GM12878 (cell line): ENCODE measurements around the gene RPL19. TPM values are rescaled to one million over a fixed set of nuclear protein-coding genes. Genes with fewer than 3 reads are reported as not detected.

Source experiments
- ATAC-seq: fragments of 200-7000 bp; cut with Tn5 transposase; 3 replicates; pipeline ENCODE4 v1.9.1; 2020; ENCODE audit warnings: mild to moderate bottlenecking, moderate library complexity
- BruUV-seq: library from RNA; stranded (reverse); fragments of 400-500 nt; replicated peaks from 2 replicates; lab custom pipeline; 2021; lab: Mats Ljungman, UMichigan
- CTCF ChIA-PET: fragments of 300-600 bp; sonication (Branson Sonifier 250); formaldehyde crosslinking; extraction: SDS; loops from one replicate; lab custom pipeline; 2021; ENCODE audit warnings: inconsistent platforms; lab: Yijun Ruan, JAX
- POLR2A ChIA-PET: fragments of 350-600 bp; formaldehyde crosslinking; extraction: SDS; loops from one replicate; lab custom pipeline; 2021; ENCODE audit warnings: inconsistent platforms; lab: Charles Lee
- RAD21 ChIA-PET: fragments of 300-600 bp; sonication (Branson Sonifier 250); formaldehyde crosslinking; loops from one replicate; lab custom pipeline; 2023; ENCODE audit warnings: antibody characterized with exemption; ENCODE audit not compliant: unreplicated experiment; lab: Charles Lee
- SMC1A ChIA-PET: fragments of 300-600 bp; sonication (Branson Sonifier 250); formaldehyde crosslinking; loops from one replicate; lab custom pipeline; 2023; ENCODE audit not compliant: unreplicated experiment, uncharacterized antibody; lab: Charles Lee
- DNase-seq: peaks from one replicate; pipeline ENCODE4 v3.0.0-alpha.2; 2011; ENCODE audit warnings: low read depth, low spot score
- FAIRE-seq: peaks from 3 replicates; lab custom pipeline; 2011; peaks lifted over from hg19 to GRCh38; lab: Jason Lieb, UNC
- H2AFZ ChIP-seq: 2 replicates; pipeline ENCODE4 v1.6.0; 2011; ENCODE audit warnings: low read depth, low read length, control low read depth; ENCODE audit not compliant: control insufficient read depth
- H3K27ac ChIP-seq: 2 replicates; pipeline ENCODE4 v1.5.1; 2011; ENCODE audit warnings: control low read depth; ENCODE audit not compliant: control insufficient read depth, insufficient read depth
- H3K27me3 ChIP-seq, 2 experiments: replicated peaks in 1 of 2; 2 replicates each; pipeline versions ENCODE4 v1.6.0 to v1.6.1; 2011; ENCODE audit warnings: low read length in 1 of 2; ENCODE audit not compliant: control insufficient read depth in 2 of 2, insufficient read depth in 2 of 2
- H3K36me3 ChIP-seq, 2 experiments: 2 replicates each; pipeline ENCODE4 v1.5.1; 2011; ENCODE audit warnings: low read length in 1 of 2; ENCODE audit not compliant: control insufficient read depth in 2 of 2, insufficient read depth in 2 of 2
- H3K4me1 ChIP-seq: 2 replicates; pipeline ENCODE4 v1.6.1; 2011; ENCODE audit warnings: mild to moderate bottlenecking, low read length, moderate library complexity, mixed read lengths; ENCODE audit not compliant: control insufficient read depth, insufficient read depth
- H3K4me2 ChIP-seq: 2 replicates; pipeline ENCODE4 v1.6.0; 2011; ENCODE audit warnings: control low read depth; ENCODE audit not compliant: control insufficient read depth, insufficient read depth
- H3K4me3 ChIP-seq: fragments of 200-600 bp; sonication (generic); 2 replicates; pipeline ENCODE4 v1.5.1; 2016
- H3K79me2 ChIP-seq: 2 replicates; pipeline ENCODE4 v1.6.0; 2011; ENCODE audit warnings: low read length; ENCODE audit not compliant: control insufficient read depth, insufficient read depth
- H3K9ac ChIP-seq: 2 replicates; pipeline ENCODE4 v1.8.0; 2011; ENCODE audit warnings: low read length, control low read depth, mixed read lengths; ENCODE audit not compliant: control insufficient read depth, insufficient read depth
- H3K9me3 ChIP-seq: replicated peaks from 3 replicates; pipeline ENCODE4 v1.5.1; 2011; ENCODE audit warnings: mild to moderate bottlenecking, low read length; ENCODE audit not compliant: control insufficient read depth, insufficient read depth
- H4K20me1 ChIP-seq: 2 replicates; pipeline ENCODE4 v1.6.0; 2011; ENCODE audit not compliant: control insufficient read depth, insufficient read depth
- ATF2 ChIP-seq: IDR thresholded peaks from 2 replicates; pipeline ENCODE4 v1.6.1; 2012; ENCODE audit warnings: low read length, inconsistent platforms
- ATF3 ChIP-seq: IDR thresholded peaks from 2 replicates; pipeline ENCODE4 v1.6.1; 2011; ENCODE audit warnings: low read depth, mild to moderate bottlenecking, low read length, moderate library complexity, borderline replicate concordance; ENCODE audit errors: extremely low read depth
- BHLHE40 ChIP-seq, 2 experiments: fragments of 450-650 bp in 1 of 2; IDR thresholded peaks; 2 replicates each; pipeline ENCODE4 v1.6.1; 2011 to 2017; ENCODE audit warnings: low read depth in 2 of 2, borderline replicate concordance in 1 of 2, improper control_type of control experiment in 1 of 2, low read length in 1 of 2, mild to moderate bottlenecking in 1 of 2
- EP300 ChIP-seq, 2 experiments: fragments of 150-350 bp in 1 of 2; IDR thresholded peaks; 2 replicates each; pipeline ENCODE4 v1.6.1; 2011 to 2012; ENCODE audit warnings: low read depth in 2 of 2, low read length in 2 of 2, borderline replicate concordance in 1 of 2, improper control_type of control experiment in 1 of 2, inconsistent platforms in 1 of 2; ENCODE audit not compliant: control insufficient read depth in 1 of 2
- FOXM1 ChIP-seq: IDR thresholded peaks from 2 replicates; pipeline ENCODE4 v1.6.1; 2012; ENCODE audit warnings: low read depth, mild to moderate bottlenecking, inconsistent platforms, low read length, moderate library complexity
- MLLT1 ChIP-seq: fragments of 450-650 bp; IDR thresholded peaks from 2 replicates; pipeline ENCODE4 v1.6.1; 2016; ENCODE audit warnings: mild to moderate bottlenecking
- MTA3 ChIP-seq: IDR thresholded peaks from 2 replicates; pipeline ENCODE4 v1.6.1; 2012; ENCODE audit warnings: low read length, inconsistent platforms, borderline replicate concordance
- MYC ChIP-seq: IDR thresholded peaks from 2 replicates; pipeline ENCODE4 v1.6.1; 2011; ENCODE audit warnings: mild to moderate bottlenecking, low read length, moderate library complexity, inconsistent platforms; ENCODE audit not compliant: insufficient read depth, insufficient replicate concordance, insufficient read length, severe bottlenecking
- NR2C1 ChIP-seq: fragments of 450-650 bp; IDR thresholded peaks from 2 replicates; pipeline ENCODE4 v1.6.1; 2017; ENCODE audit warnings: antibody characterized with exemption, mild to moderate bottlenecking, moderate library complexity
- NR2F1 ChIP-seq: fragments of 450-650 bp; conservative IDR thresholded peaks from 2 replicates; pipeline ENCODE4 v1.6.1; 2017; ENCODE audit warnings: mild to moderate bottlenecking
- NRF1 ChIP-seq: conservative IDR thresholded peaks from 2 replicates; pipeline ENCODE4 v1.6.1; 2011; ENCODE audit warnings: mild to moderate bottlenecking, low read depth, low read length, improper control_type of control experiment
- PAX5 ChIP-seq: IDR thresholded peaks from 2 replicates; pipeline ENCODE4 v1.6.1; 2011; ENCODE audit warnings: low read depth, low read length, borderline replicate concordance
- PML ChIP-seq: IDR thresholded peaks from 2 replicates; pipeline ENCODE4 v1.6.1; 2012; ENCODE audit warnings: low read length, inconsistent platforms
- TBL1XR1 ChIP-seq: IDR thresholded peaks from 2 replicates; pipeline ENCODE4 v1.6.1; 2012; ENCODE audit warnings: low read depth, low read length, improper control_type of control experiment
- TCF7 ChIP-seq: IDR thresholded peaks from 2 replicates; pipeline ENCODE4 v1.6.1; 2014; ENCODE audit warnings: antibody characterized with exemption, borderline replicate concordance
- ZNF24 ChIP-seq: fragments of 450-650 bp; IDR thresholded peaks from 2 replicates; pipeline ENCODE4 v1.6.1; 2017; ENCODE audit warnings: antibody characterized with exemption, mild to moderate bottlenecking
- ZSCAN29 ChIP-seq: fragments of 450-650 bp; IDR thresholded peaks from 2 replicates; pipeline ENCODE4 v1.6.1; 2017; ENCODE audit warnings: mild to moderate bottlenecking, moderate library complexity
- WGBS: methylation state at CpG from one replicate; pipeline ENCODE4 v1.1.6; 2016; ENCODE audit warnings: low lambda C conversion rate; ENCODE audit not compliant: insufficient replicate concordance, insufficient coverage; ENCODE audit errors: missing lambda C conversion rate; 5-methylcytosine and 5-hydroxymethylcytosine counted together
- in situ Hi-C: fragments of 300-500 bp; cut with MboI; formaldehyde crosslinking; loops from 9 replicates; pipeline ENCODE4 v1.14.3; 2018; ENCODE audit warnings: mixed read lengths
- intact Hi-C: fragments of 100-400 bp; cut with micrococcal nuclease; formaldehyde crosslinking; loops from one replicate; pipeline ENCODE4 v1.14.2; 2022; ENCODE audit not compliant: unreplicated experiment
- polyA plus RNA-seq, 11 experiments: library from polyadenylated mRNA; depleted of rRNA in 4 of 11; unstranded in 6 of 11; stranded (reverse) in 5 of 11; fragments of >200 nt; fragmentation: Nextera tagmentation in 4 of 11; fragmentation: Illumina TruSeq in 1 of 11; extraction: Ambion mirVana in 4 of 11; extraction: Trizol in 1 of 11; gene quantifications; 1 replicate in 1 of 11; 2 replicates in 10 of 11; pipeline versions ENCODE4 v1.2.1 to v1.2.3, GENCODE V29; 2011 to 2016; ENCODE audit warnings: inconsistent platforms in 2 of 11, missing spikeins in 2 of 11, low read depth in 1 of 11
- total RNA-seq, 4 experiments: library from RNA; depleted of rRNA in 3 of 4; stranded (reverse); fragments of >200 nt in 3 of 4; fragmentation: Illumina TruSeq in 1 of 4; extraction: Trizol in 1 of 4; gene quantifications; 2 replicates each; pipeline versions ENCODE4 v1.2.1 to v1.2.3, GENCODE V29; 2013 to 2021

Gene RPL19
- total and polyA plus RNA-seq, 10 of the 15 experiments (the other 5 are each of a cell fraction or from before 2014, with no cell fraction given) = 1,862 to 5,536 (median 3,836) TPM

- Histone ChIP-seq H3K4me1 (peaks cover 27% of the 10 kb centered on the region), H3K79me2 (peaks cover 39% of the 10 kb centered on the region), H3K27me3 (no peaks in the 10 kb centered on the region), H3K27ac (no peak overlapping the region), H3K4me2 (peak overlapping the region; percentile 83), H3K4me3 (peak overlapping the region; percentile 98; the same call in 1 of the 2 replicates), H3K9me3 (no peaks in the 10 kb centered on the region), H3K36me3 (peaks cover 7 to 18% of the 10 kb centered on the region in 2 experiments), H4K20me1 (peaks cover 2% of the 10 kb centered on the region; the same call in 1 of the 2 replicates), H2AFZ (no peak overlapping the region), H3K9ac (no peak overlapping the region; the same call in 1 of the 2 replicates)
- no peak for FAIRE-seq
- no peak for DNase-seq
- POLR2A ChIA-PET = interaction anchor here (0.5 kb wide), 1 partner anchor 190 kb away, joined by 7 read pairs; no protein-coding TSS in a partner anchor
- intact Hi-C loops = no loop called here
- in situ Hi-C loops = no loop called here
- CTCF ChIA-PET = interaction anchor here (0.9 to 2.3 kb wide), 5 partner anchors 34 to 329 kb away, joined by 3 to 16 read pairs (median 4); no protein-coding TSS in a partner anchor
- 89% methylated on average over 4 of the region's 4 CpGs for whole genome bisulfite sequencing
- SMC1A ChIA-PET = interaction anchor here (1.3 to 3.0 kb wide), 2 partner anchors 8 to 11 kb away, joined by 5 to 13 read pairs; no protein-coding TSS in a partner anchor
- RAD21 ChIA-PET = interaction anchor here (2.5 to 3.0 kb wide), 2 partner anchors 45 to 215 kb away, joined by 14 to 18 read pairs; no protein-coding TSS in a partner anchor
- no TSS peak for BruUV-seq
- ATAC-seq = no peak
- no peak for TF ChIP-seq MTA3
- TF ChIP-seq PAX5 = no peak
- no peak for TF ChIP-seq PML
- TF ChIP-seq TCF7 = no peak
- TF ChIP-seq ZNF24 = no peak
- no peak for TF ChIP-seq TBL1XR1
- peak; percentile 24; the same call in 1 of the 2 replicates for TF ChIP-seq NR2C1
- no peak for TF ChIP-seq ZSCAN29
- no peak for TF ChIP-seq MLLT1
- no peak for TF ChIP-seq NRF1
- TF ChIP-seq ATF2 = no peak
- TF ChIP-seq FOXM1 = no peak
- peak; percentile 67 for TF ChIP-seq NR2F1
- no peak for TF ChIP-seq ATF3
- TF ChIP-seq BHLHE40 (IDR thresholded peaks at IDR 0.05; ENCODE audit: borderline replicate concordance in 1 of 2, low read depth in 2 of 2, low read length in 1 of 2) = no peak
- TF ChIP-seq EP300 (IDR thresholded peaks at IDR 0.05; ENCODE audit: borderline replicate concordance in 1 of 2, control insufficient read depth in 1 of 2, low read depth in 2 of 2, low read length in 2 of 2) = no peak
- TF ChIP-seq MYC = no peak
These were observed 1.9 kb upstream of the RPL19 start for GRCh38 chr17:39198186-39198566.
